Endometrial microvascular endothelial cells (primary cell): ENCODE data around the gene SMIM36. TPM values are rescaled to one million over a fixed set of nuclear protein-coding genes. Genes with fewer than 3 reads are reported as not detected.

Experiments used
- in situ Hi-C: cut with HindIII; loops from 2 replicates; pipeline ENCODE4 v1.10.0; 2017; ENCODE audit warnings: low sequenced_read_pairs, low pct_unique_long_range_greater_than_20kb; ENCODE audit errors: inconsistent ontology term
- total RNA-seq: library from RNA; depleted of rRNA; stranded (reverse); fragments of >200 nt; gene quantifications from one replicate; pipeline ENCODE4 v1.2.3, GENCODE V29; 2015; ENCODE audit errors: inconsistent ontology term

The SMIM36 gene
- total RNA-seq, 1 donor from 2014 or later: not detected

DNA sequence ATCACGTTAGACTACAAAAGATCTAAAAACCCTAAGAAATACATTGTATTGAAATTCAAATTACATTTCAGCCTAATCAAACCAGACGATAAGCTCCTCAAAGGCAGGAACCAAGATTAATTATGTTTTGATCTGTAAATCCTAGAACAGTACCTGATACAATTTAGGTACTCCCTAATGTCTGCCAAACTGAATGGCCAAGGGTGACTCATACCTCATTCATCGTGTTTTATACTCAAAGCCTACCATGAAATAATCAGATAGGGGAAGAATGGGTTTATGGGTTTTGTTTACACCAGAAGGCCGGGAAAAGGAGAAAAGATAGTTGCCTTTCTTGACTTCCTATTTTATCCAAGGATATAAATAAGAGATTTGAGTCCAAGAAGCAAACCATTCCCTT lies 108.9 kb downstream of the SMIM36 start:
- in situ Hi-C loops: no loop called here

Other genes with a start within 250 kb of the SMIM36 start
- gene HLF, start 246.5 kb downstream of the SMIM36 start, total RNA-seq: not detected
- 16.4 TPM for gene MMD, start 89.6 kb downstream of the SMIM36 start, total RNA-seq
- not detected for gene TMEM100, start 211.4 kb upstream of the SMIM36 start, total RNA-seq
- 36.7 TPM for gene PCTP, start 239.6 kb upstream of the SMIM36 start, total RNA-seq